ENCODE results near the gene LRRC28. TPM values are rescaled to one million over a fixed set of nuclear protein-coding genes. Genes with fewer than 3 reads are reported as not detected.

The LRRC28 gene
- total and polyA plus RNA-seq, 2 of the 4 experiments (the other 2 are of a cell fraction), result 12.7 to 21.1 TPM

DNA sequence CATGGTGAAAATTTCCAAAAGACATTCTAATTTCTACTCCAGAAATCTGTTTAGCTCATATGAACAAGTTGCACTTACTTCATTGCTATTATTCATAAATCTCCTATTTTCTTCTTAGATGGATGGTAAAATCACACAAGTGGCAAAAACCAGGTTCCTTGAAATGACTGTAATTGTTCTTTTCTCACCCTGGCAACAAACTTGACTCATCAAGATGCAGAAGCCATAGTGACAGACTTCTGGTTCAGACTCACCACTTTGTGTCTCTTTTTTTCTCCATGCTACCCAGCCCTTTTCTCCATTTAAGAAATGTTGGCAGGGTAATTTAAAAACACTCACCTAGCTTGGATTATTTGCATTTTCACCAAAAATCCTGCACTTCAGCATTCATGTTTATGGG is 82.1 kb downstream of the LRRC28 start:
- intact Hi-C loops (cut with micrococcal nuclease) (no loop called here), dilution Hi-C loops (cut with HindIII; ENCODE audit: low sequenced_read_pairs, unreplicated experiment) (no loop called here), in situ Hi-C loops (cut with MboI; ENCODE audit: low sequenced_read_pairs) (no loop called here)
- Histone ChIP-seq H2AFZ (replicated peaks; ENCODE audit: low read length, poor library complexity) (no peak overlapping the region), H4K91ac (ENCODE audit: insufficient read depth, low read depth, low read length) (no peak overlapping the region), H3K27ac (ENCODE audit: insufficient read depth, low read length) (no peak overlapping the region), H3K9ac (ENCODE audit: low read depth, low read length) (no peak overlapping the region), H4K20me1 (ENCODE audit: insufficient read depth, low read length) (no peaks in the 10 kb centered on the region), H3K4me3 (ENCODE audit: insufficient read depth, low read depth, low read length) (no peak overlapping the region), H2AK9ac (replicated peaks; ENCODE audit: low read depth, low read length, poor library complexity) (no peak overlapping the region), H4K8ac (ENCODE audit: low read depth in 2 of 2, low read length in 2 of 2) (no peak overlapping the region), H3K4me1 (ENCODE audit: control insufficient read depth, insufficient read depth, low read length) (0 out of 2 replicates have a peak, but pooled peaks cover 1% of the 10 kb centered on the region), H2BK5ac (ENCODE audit: low read depth, low read length, poor library complexity, severe bottlenecking) (no peak overlapping the region), H3K23ac (ENCODE audit: low read depth, low read length) (no peak overlapping the region), H3K14ac (replicated peaks; ENCODE audit: low read depth, low read length) (no peak overlapping the region), H3K4me2 (ENCODE audit: low read depth, low read length) (no peak overlapping the region), H3K56ac (ENCODE audit: extremely low read depth, insufficient read depth, low read length) (no peak overlapping the region), H3K9me1 (ENCODE audit: insufficient read depth, low read length) (peaks cover 6% of the 10 kb centered on the region), H2AK5ac (ENCODE audit: low read depth, low read length) (no peak overlapping the region), H3K79me1 (ENCODE audit: low read depth in 1 of 2, low read length in 2 of 2) (0 out of 4 replicates have a peak, but pooled peaks cover 0 to 4% of the 10 kb centered on the region in 2 experiments), H2BK15ac (ENCODE audit: low read depth, low read length) (no peak overlapping the region), H3K36me3 (ENCODE audit: control insufficient read depth, insufficient read depth, low read length) (0 out of 2 replicates have a peak, but pooled peaks cover 1% of the 10 kb centered on the region), H2BK20ac (ENCODE audit: low read depth, low read length) (no peak overlapping the region), H3K27me3 (ENCODE audit: control insufficient read depth, insufficient read depth, low read length) (no peaks in the 10 kb centered on the region), H3K9me3 (ENCODE audit: control insufficient read depth, insufficient read depth, low read length) (no peaks in the 10 kb centered on the region), H3K18ac (ENCODE audit: low read depth, low read length) (no peak overlapping the region), H3K4ac (ENCODE audit: low read depth, low read length) (no peak overlapping the region), H4K5ac (ENCODE audit: low read depth, low read length) (no peak overlapping the region), H2BK120ac (ENCODE audit: low read depth, low read length) (no peak overlapping the region)
- TF ChIP-seq RCOR1 (IDR thresholded peaks at IDR 0.05; ENCODE audit: insufficient replicate concordance, low read length), result no peak
- no peak for TF ChIP-seq MXI1 (IDR thresholded peaks at IDR 0.05; ENCODE audit: borderline replicate concordance, low read depth, low read length)
- TF ChIP-seq, protein P1, sequence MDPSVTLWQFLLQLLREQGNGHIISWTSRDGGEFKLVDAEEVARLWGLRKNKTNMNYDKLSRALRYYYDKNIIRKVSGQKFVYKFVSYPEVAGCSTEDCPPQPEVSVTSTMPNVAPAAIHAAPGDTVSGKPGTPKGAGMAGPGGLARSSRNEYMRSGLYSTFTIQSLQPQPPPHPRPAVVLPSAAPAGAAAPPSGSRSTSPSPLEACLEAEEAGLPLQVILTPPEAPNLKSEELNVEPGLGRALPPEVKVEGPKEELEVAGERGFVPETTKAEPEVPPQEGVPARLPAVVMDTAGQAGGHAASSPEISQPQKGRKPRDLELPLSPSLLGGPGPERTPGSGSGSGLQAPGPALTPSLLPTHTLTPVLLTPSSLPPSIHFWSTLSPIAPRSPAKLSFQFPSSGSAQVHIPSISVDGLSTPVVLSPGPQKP (IDR thresholded peaks at IDR 0.05; ENCODE audit: borderline replicate concordance, low read depth, low read length), result no peak
- TF ChIP-seq CEBPB (IDR thresholded peaks at IDR 0.05; ENCODE audit: low read depth, low read length), result no peak
- TF ChIP-seq, protein P2, sequence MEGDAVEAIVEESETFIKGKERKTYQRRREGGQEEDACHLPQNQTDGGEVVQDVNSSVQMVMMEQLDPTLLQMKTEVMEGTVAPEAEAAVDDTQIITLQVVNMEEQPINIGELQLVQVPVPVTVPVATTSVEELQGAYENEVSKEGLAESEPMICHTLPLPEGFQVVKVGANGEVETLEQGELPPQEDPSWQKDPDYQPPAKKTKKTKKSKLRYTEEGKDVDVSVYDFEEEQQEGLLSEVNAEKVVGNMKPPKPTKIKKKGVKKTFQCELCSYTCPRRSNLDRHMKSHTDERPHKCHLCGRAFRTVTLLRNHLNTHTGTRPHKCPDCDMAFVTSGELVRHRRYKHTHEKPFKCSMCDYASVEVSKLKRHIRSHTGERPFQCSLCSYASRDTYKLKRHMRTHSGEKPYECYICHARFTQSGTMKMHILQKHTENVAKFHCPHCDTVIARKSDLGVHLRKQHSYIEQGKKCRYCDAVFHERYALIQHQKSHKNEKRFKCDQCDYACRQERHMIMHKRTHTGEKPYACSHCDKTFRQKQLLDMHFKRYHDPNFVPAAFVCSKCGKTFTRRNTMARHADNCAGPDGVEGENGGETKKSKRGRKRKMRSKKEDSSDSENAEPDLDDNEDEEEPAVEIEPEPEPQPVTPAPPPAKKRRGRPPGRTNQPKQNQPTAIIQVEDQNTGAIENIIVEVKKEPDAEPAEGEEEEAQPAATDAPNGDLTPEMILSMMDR (conservative IDR thresholded peaks at IDR 0.05; ENCODE audit: low read depth, low read length), result no peak
- no peak for TF ChIP-seq CHD1 (IDR thresholded peaks at IDR 0.05; ENCODE audit: low read depth, low read length)
- no peak for TF ChIP-seq POLR2A (IDR thresholded peaks at IDR 0.05; ENCODE audit: low read depth, low read length)
- no peak for TF ChIP-seq NFE2L2 (IDR thresholded peaks at IDR 0.05; ENCODE audit: low read depth, low read length)
- no peak for TF ChIP-seq RFX5 (IDR thresholded peaks at IDR 0.05; ENCODE audit: low read depth, low read length)
- DNase-seq (no peak), ATAC-seq (ENCODE audit: low read depth) (no peak)
- ChIA-PET CTCF (no interaction called here), POLR2A (ENCODE audit: unreplicated experiment) (no interaction called here)
- BruUV-seq (replicated peaks), result no TSS peak
